SKM-1 treated with dmso at 0.1 percent for 144 hours (cell line): ENCODE measurements around the gene CAND1.

Source experiments
- DNase-seq: peaks from one replicate; lab custom pipeline; 2025; ENCODE audit not compliant: unreplicated experiment; lab: John Stamatoyannopoulos, UW

CAND1 gene

GRCh38 chr12:67268896-67269632 is at the start of gene CAND1:
Gene CAND1, plus strand, starts transcription at chr12:67269358. Its CDS starts 360 bp downstream, at chr12:67269718.
- DNase-seq, result peak; percentile 90

- no peak for DNase-seq
Measured at GRCh38 chr12:67220065-67220464, 49.1 kb upstream of the CAND1 start.

- no peak for DNase-seq
Measured at GRCh38 chr12:67222302-67222701, 46.9 kb upstream of the CAND1 start.

- DNase-seq, result no peak
Measured at GRCh38 chr12:67223225-67223624, 45.9 kb upstream of the CAND1 start.

GRCh38 chr12:67237231-67237630 is 31.9 kb upstream of the CAND1 start:
- no peak for DNase-seq

- DNase-seq, result no peak
Measured at GRCh38 chr12:67239061-67239460, 30.1 kb upstream of the CAND1 start.

- no peak for DNase-seq
Measured at GRCh38 chr12:67241482-67241881, 27.7 kb upstream of the CAND1 start.

GRCh38 chr12:67243260-67243659 is 25.9 kb upstream of the CAND1 start:
- no peak for DNase-seq

GRCh38 chr12:67245571-67245970 is 23.6 kb upstream of the CAND1 start:
- no peak for DNase-seq

GRCh38 chr12:67251012-67251411 is 18.1 kb upstream of the CAND1 start:
- no peak for DNase-seq

GRCh38 chr12:67254372-67255026 is 14.7 kb upstream of the CAND1 start:
- no peak for DNase-seq

- DNase-seq, result no peak
Measured at GRCh38 chr12:67256649-67257048, 12.5 kb upstream of the CAND1 start.

- no peak for DNase-seq
Measured at GRCh38 chr12:67263471-67263870, 5.7 kb upstream of the CAND1 start.

GRCh38 chr12:67268335-67268895 is 743 bp upstream of the CAND1 start:
- peak; percentile 87 for DNase-seq

GRCh38 chr12:67269633-67270573 is 745 bp downstream of the CAND1 start:
- no peak for DNase-seq

- no peak for DNase-seq
Measured at GRCh38 chr12:67270622-67271021, 1.5 kb downstream of the CAND1 start.

GRCh38 chr12:67271976-67272375 is 2.8 kb downstream of the CAND1 start:
- DNase-seq, result no peak

- no peak for DNase-seq
Measured at GRCh38 chr12:67274186-67274585, 5.0 kb downstream of the CAND1 start.

GRCh38 chr12:67275380-67275913 is 6.3 kb downstream of the CAND1 start:
- DNase-seq, result no peak

- DNase-seq, result no peak
Measured at GRCh38 chr12:67276421-67276820, 7.3 kb downstream of the CAND1 start.

- no peak for DNase-seq
Measured at GRCh38 chr12:67279637-67280036, 10.5 kb downstream of the CAND1 start.
